ENCODE measurements around the gene ADI1.

The ADI1 gene

DNA sequence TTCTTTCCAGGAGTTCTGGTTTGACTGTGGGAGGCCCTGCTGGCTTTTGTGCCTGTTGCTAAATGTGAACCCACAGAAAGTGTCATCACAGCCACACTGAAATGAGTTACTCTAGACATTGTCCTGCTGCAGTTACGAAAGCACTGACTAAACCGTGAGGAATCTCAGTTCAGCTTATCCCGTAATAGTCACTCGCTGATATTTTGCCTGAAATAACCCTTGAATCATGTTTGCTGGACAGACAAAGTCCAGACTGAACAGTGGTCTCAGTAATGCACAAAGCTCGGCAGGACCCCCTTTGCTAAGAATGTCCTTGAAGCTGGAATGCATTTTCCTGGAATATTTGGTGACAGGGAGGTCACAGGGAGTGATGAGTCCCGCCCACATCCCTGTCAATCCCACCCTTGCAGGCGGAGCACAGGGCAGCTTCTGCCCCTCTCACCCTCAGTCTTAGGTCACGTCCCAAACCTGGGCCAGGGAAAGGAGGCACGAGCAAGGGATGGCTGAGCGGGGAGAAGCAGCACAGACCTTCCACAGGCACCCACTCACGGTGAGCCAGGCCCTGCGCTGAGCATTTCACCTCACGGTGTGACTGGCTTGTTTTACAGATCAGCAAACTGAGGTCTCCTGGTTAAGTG is 53.4 kb downstream of the ADI1 start:
- TF ChIP-seq, protein P1, sequence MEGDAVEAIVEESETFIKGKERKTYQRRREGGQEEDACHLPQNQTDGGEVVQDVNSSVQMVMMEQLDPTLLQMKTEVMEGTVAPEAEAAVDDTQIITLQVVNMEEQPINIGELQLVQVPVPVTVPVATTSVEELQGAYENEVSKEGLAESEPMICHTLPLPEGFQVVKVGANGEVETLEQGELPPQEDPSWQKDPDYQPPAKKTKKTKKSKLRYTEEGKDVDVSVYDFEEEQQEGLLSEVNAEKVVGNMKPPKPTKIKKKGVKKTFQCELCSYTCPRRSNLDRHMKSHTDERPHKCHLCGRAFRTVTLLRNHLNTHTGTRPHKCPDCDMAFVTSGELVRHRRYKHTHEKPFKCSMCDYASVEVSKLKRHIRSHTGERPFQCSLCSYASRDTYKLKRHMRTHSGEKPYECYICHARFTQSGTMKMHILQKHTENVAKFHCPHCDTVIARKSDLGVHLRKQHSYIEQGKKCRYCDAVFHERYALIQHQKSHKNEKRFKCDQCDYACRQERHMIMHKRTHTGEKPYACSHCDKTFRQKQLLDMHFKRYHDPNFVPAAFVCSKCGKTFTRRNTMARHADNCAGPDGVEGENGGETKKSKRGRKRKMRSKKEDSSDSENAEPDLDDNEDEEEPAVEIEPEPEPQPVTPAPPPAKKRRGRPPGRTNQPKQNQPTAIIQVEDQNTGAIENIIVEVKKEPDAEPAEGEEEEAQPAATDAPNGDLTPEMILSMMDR (IDR thresholded peaks at IDR 0.05) = no peak

- TF ChIP-seq, protein P1 (IDR thresholded peaks at IDR 0.05) = no peak
Measured at GRCh38 chr2:3465328-3465727, 54.0 kb downstream of the ADI1 start.

- TF ChIP-seq, protein P1 (IDR thresholded peaks at IDR 0.05) = no peak
Measured at GRCh38 chr2:3464401-3465005, 54.8 kb downstream of the ADI1 start.

DNA sequence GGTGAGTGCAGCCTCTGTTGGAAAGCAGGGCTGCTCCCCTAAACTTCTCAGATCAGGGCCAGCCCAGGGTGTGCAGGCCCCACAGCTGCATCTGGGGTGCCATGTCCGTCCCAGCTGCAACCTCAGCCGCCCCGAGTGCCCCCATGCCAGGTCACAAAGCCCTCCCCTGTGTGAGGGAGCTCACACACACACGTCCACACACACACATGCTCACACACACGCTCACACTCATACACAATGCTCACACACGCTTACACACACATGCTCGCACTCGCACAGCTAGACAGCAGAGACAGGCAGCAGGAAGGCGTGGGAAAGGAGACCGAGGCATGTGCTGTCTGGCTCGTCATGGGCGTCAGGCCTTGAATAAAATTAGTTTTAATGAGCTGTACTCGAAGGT is 55.4 kb downstream of the ADI1 start:
- TF ChIP-seq, protein P1 (IDR thresholded peaks at IDR 0.05) = no peak

- TF ChIP-seq, protein P1 (IDR thresholded peaks at IDR 0.05) = no peak
Measured at GRCh38 chr2:3463186-3463835, 56.0 kb downstream of the ADI1 start.

GRCh38 chr2:3462493-3463104 is 56.7 kb downstream of the ADI1 start:
- TF ChIP-seq, protein P1 (IDR thresholded peaks at IDR 0.05) = no peak; the same call in 1 of the 2 replicates

DNA sequence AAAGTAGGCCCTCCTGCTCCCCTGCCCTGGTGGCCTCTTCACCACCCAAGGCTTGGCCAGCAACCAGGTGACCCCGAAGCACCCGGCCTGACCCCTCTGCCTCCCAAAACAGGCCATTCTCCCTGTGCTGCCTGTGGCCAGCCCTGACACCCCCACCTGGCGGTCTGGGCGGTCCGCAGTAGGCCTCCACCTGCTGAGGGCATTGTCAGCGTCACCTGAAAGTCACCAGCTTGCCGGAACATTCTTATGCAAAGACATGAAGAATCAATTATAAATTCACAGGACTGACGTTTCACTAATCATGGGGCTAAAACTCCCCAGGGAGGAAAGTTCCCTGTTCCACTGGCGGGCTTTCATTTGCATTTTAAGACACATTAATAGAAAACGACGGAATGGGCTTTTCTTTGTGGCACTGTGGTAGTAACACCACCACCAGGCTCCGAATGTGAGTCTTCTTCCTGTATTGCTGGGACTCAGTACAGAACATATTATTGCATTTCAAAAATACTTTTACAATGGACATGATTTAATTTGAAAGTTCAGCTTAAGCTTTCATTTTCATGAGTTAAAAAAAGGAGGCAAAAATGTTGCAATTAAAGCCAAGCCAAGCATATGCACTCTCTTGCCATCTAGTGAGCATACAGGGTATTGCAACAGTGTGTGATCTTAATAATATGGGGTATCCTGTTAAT is 57.4 kb downstream of the ADI1 start:
- TF ChIP-seq, protein P1 (IDR thresholded peaks at IDR 0.05) = peak; percentile 87

Measured in LNCAP (cell line).